Endometrial microvascular endothelial cells (primary cell): Measurements from ENCODE around the gene HS6ST3. TPM values are rescaled to one million over a fixed set of nuclear protein-coding genes. Genes with fewer than 3 reads are reported as not detected.

Source experiments
- in situ Hi-C: cut with HindIII; loops from 2 replicates; pipeline ENCODE4 v1.10.0; 2017; ENCODE audit warnings: low sequenced_read_pairs, low pct_unique_long_range_greater_than_20kb; ENCODE audit errors: inconsistent ontology term
- total RNA-seq: library from RNA; depleted of rRNA; stranded (reverse); fragments of >200 nt; gene quantifications from one replicate; pipeline ENCODE4 v1.2.3, GENCODE V29; 2015; ENCODE audit errors: inconsistent ontology term

HS6ST3 gene
- total RNA-seq, 1 donor from 2014 or later, result not detected

GRCh38 chr13:96573563-96573962 is 483.7 kb downstream of the HS6ST3 start:
- in situ Hi-C loops, result no loop called here

GRCh38 chr13:96575423-96576320 is 485.8 kb downstream of the HS6ST3 start:
- in situ Hi-C loops, result no loop called here

GRCh38 chr13:96581741-96582140 is 491.8 kb downstream of the HS6ST3 start:
- in situ Hi-C loops, result no loop called here

GRCh38 chr13:96615252-96615651 is 525.3 kb downstream of the HS6ST3 start:
- in situ Hi-C loops, result no loop called here

- in situ Hi-C loops, result no loop called here
Observed at GRCh38 chr13:96617528-96617927, 527.6 kb downstream of the HS6ST3 start.

- in situ Hi-C loops, result no loop called here
Observed at GRCh38 chr13:96621634-96622183, 531.8 kb downstream of the HS6ST3 start.

- in situ Hi-C loops, result no loop called here
Observed at GRCh38 chr13:96629331-96629730, 539.4 kb downstream of the HS6ST3 start.

- in situ Hi-C loops, result no loop called here
Observed at GRCh38 chr13:96632536-96633320, 542.8 kb downstream of the HS6ST3 start.

- in situ Hi-C loops, result no loop called here
Observed at GRCh38 chr13:96636001-96636709, 546.2 kb downstream of the HS6ST3 start.

GRCh38 chr13:96637039-96637438 is 547.1 kb downstream of the HS6ST3 start:
- in situ Hi-C loops, result no loop called here

GRCh38 chr13:96646101-96646500 is 556.2 kb downstream of the HS6ST3 start:
- in situ Hi-C loops, result no loop called here

GRCh38 chr13:96646515-96647211 is 556.8 kb downstream of the HS6ST3 start:
- in situ Hi-C loops, result no loop called here

GRCh38 chr13:96650301-96650886 is 560.5 kb downstream of the HS6ST3 start:
- in situ Hi-C loops, result no loop called here

- in situ Hi-C loops, result no loop called here
Observed at GRCh38 chr13:96651598-96651997, 561.7 kb downstream of the HS6ST3 start.

GRCh38 chr13:96652506-96652905 is 562.6 kb downstream of the HS6ST3 start:
- in situ Hi-C loops, result no loop called here

- in situ Hi-C loops, result no loop called here
Observed at GRCh38 chr13:96661612-96662011, 571.7 kb downstream of the HS6ST3 start.

- in situ Hi-C loops, result no loop called here
Observed at GRCh38 chr13:96662036-96662435, 572.1 kb downstream of the HS6ST3 start.

- in situ Hi-C loops, result no loop called here
Observed at GRCh38 chr13:96667294-96668018, 577.5 kb downstream of the HS6ST3 start.
